GM19468 (cell line): Measurements from ENCODE around the gene PTTG1.
A peak's percentile ranks its signal among the peaks of the same experiment; 100 is the strongest.

Source experiments
- ATAC-seq: cut with Tn5 transposase; IDR thresholded peaks from one replicate; pipeline ENCODE4 v1.9.1; 2021; ENCODE audit warnings: mild to moderate bottlenecking, moderate library complexity, moderate number of reproducible peaks; ENCODE audit not compliant: unreplicated experiment; ENCODE audit errors: extremely low read depth

Gene PTTG1

GRCh38 chr5:160450164-160450932 is 28.7 kb downstream of the PTTG1 start:
- ATAC-seq: no peak

- no peak for ATAC-seq
Observed at GRCh38 chr5:160451281-160451680, 29.6 kb downstream of the PTTG1 start.

- no peak for ATAC-seq
Observed at GRCh38 chr5:160452036-160452435, 30.4 kb downstream of the PTTG1 start.

GRCh38 chr5:160452795-160453194 is 31.1 kb downstream of the PTTG1 start:
- no peak for ATAC-seq

- no peak for ATAC-seq
Observed at GRCh38 chr5:160453751-160454150, 32.1 kb downstream of the PTTG1 start.

- no peak for ATAC-seq
Observed at GRCh38 chr5:160455600-160455999, 33.9 kb downstream of the PTTG1 start.

GRCh38 chr5:160456480-160457177 is 35.0 kb downstream of the PTTG1 start:
- ATAC-seq: no peak

GRCh38 chr5:160457252-160457651 is 35.6 kb downstream of the PTTG1 start:
- ATAC-seq: no peak

GRCh38 chr5:160458806-160459800 is 37.4 kb downstream of the PTTG1 start:
- ATAC-seq: peak; percentile 78

GRCh38 chr5:160460377-160461049 is 38.9 kb downstream of the PTTG1 start:
- ATAC-seq: no peak

- no peak for ATAC-seq
Observed at GRCh38 chr5:160461378-160461777, 39.7 kb downstream of the PTTG1 start.

- no peak for ATAC-seq
Observed at GRCh38 chr5:160462167-160462566, 40.5 kb downstream of the PTTG1 start.

- no peak for ATAC-seq
Observed at GRCh38 chr5:160463227-160463626, 41.6 kb downstream of the PTTG1 start.

GRCh38 chr5:160463740-160464465 is 42.2 kb downstream of the PTTG1 start:
- ATAC-seq: no peak

GRCh38 chr5:160464466-160464797 is 42.8 kb downstream of the PTTG1 start:
- no peak for ATAC-seq

- no peak for ATAC-seq
Observed at GRCh38 chr5:160466116-160466515, 44.5 kb downstream of the PTTG1 start.

GRCh38 chr5:160466889-160467554 is 45.4 kb downstream of the PTTG1 start:
- no peak for ATAC-seq

GRCh38 chr5:160467555-160468362 is 46.1 kb downstream of the PTTG1 start:
- peak; percentile 93 for ATAC-seq
